NCI-H1694 treated with DMSO at 0.1 percent for 48 hours (cell line): Measurements from ENCODE around the gene C1QTNF9B.
"Not testable (repeated sequence)": the region's sequence is repeated elsewhere in the genome, so short reads cannot be mapped to it uniquely, and the experiment has no call there.

Source experiments
- DNase-seq: peaks from one replicate; lab custom pipeline; 2025; lab: John Stamatoyannopoulos, UW

C1QTNF9B gene

GRCh38 chr13:23897452-23897919, at the start of gene C1QTNF9B:
TSS of gene C1QTNF9B (minus strand) at chr13:23897502.
- not testable (repeated sequence) for DNase-seq

DNA sequence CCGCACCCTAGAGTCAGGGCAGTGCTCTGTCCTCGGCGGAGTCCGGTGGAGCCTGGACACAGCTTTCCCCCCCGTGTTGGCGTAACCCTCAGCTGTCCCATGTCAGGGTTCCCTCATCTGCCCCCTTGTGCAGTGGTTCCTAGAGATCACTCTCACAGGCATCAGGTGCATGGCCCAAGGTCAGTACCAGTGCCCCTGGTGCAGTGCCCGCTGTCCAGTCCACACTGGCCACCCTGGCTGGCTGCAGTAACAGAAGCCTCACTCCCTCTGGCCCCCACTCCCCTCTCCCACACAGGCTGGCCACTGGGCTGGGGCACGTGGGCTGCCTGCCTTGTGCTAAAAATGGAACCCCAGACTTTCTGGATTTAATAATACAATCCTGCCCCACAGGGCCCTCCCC, 49.6 kb upstream of the C1QTNF9B start:
- DNase-seq: no peak

GRCh38 chr13:23946067-23946466, 48.8 kb upstream of the C1QTNF9B start:
- no peak for DNase-seq

- DNase-seq: no peak
Measured at GRCh38 chr13:23945612-23946011, 48.3 kb upstream of the C1QTNF9B start.

DNA sequence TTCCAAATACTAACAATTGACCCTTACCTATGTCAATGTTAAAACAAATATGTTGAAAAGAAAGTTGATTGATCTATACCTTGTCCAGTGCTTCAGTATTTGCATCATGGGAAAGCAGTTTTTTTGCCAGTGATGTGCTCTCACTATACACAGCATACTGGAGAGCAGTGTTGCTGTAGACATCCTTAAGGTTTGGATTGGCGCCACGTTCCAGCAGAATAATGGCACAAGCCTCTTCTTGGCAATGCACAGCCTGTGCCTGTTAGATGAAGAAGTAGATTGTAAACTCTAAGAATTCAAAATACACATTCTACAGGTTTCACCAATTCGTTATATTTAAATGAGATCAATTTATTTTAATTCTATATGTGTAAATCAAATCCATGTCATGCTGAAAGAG, 43.9 kb upstream of the C1QTNF9B start:
- no peak for DNase-seq

- DNase-seq: not testable (repeated sequence)
Measured at GRCh38 chr13:23939666-23940065, 42.4 kb upstream of the C1QTNF9B start.

DNA sequence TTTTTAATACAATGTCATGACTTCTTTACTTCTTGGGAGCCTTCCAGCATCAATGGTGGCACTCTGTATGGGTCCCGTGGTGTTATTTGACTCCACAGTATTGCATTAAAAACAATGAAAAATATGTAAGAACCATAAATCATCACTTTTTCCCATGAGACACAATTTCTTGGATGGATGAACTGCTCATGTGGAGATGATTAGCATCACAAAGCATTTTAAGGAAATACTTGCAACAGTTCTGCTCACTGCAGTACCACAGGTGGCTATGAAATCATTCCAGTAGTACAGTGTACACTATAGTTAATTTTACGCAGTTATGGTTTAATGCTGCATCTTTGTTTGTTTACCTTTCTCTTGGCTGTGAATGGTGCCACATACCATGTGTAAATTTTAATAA, 37.2 kb upstream of the C1QTNF9B start:
- no peak for DNase-seq

DNA sequence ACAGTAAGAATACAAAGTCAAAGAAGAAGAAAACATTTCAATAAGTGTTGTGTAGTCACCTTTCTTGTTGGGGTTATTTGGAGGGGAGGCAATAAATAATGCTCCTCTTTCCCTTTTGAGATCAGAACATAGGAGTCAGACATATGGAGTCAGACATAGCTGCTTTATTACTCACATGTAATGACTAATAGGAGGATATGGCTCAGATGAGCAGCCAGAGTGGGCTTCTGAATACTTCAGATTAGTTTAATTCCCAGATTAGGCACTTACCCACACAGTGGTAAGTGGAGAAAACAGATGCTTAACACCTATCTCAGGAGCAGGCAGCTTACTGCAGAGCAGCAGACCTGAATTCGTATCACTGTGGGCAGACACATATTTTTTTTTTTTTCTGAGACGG, 31.7 kb upstream of the C1QTNF9B start:
- DNase-seq: no peak

DNA sequence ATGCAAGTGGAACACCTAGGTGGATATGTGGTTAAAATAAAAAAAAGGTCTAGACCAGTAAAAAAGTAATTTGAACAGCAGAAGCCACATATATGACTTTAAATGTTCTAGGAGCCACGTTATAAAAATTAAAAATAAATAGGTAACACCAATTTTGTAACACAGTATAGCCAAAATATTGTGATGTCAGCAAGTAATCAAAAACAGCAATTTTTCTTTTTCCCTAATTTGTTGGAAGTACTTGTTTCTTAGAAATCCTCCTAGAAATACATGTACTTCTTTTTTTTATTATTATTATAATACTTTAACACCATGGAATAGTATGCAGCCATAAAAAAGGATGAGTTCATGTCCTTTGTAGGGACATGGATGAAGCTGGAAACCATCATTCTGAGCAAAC, 25.7 kb upstream of the C1QTNF9B start:
- no peak for DNase-seq

DNA sequence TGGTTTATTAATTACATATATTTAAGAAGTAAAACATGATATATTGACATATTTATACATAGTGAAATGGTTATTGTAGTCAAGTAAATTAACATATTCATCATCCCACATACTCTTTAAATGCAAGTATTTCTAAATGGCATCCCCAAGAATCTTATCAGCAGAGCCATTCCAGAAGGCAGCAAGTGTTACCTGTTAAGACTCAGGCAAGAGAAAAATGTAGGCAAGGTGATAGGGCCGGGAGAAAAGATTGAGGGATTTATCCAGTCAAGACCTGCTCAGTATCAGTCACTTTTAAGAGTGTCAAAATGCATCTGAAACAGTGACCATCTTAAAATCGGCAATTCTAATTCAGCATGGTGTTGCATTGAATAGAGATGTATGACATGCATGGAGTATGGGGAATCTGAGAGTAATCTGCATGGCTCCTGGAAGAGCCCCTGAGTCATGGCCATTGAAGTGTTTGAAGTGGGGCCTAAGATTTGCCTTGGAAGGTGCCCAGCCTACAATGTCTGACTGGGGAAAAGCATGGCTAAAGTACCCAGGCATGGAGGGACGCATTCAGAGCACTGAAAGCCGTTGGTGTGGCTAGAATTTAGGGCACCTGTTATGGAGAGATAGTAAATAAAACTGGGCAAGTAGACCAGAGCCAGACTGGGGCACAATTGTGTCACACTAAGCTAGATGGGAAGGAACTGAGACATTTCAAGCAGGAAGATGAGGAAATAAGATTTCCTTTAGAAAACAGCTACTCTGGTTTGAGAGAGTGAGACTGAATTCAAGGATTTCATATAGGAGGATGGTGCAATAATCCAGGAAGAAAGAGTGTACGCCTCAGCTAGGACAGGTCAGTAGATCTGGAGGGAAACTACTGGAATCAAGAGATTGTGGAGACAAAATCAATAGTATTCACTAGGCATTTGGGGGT, 25.0 kb upstream of the C1QTNF9B start:
- DNase-seq: no peak

DNA sequence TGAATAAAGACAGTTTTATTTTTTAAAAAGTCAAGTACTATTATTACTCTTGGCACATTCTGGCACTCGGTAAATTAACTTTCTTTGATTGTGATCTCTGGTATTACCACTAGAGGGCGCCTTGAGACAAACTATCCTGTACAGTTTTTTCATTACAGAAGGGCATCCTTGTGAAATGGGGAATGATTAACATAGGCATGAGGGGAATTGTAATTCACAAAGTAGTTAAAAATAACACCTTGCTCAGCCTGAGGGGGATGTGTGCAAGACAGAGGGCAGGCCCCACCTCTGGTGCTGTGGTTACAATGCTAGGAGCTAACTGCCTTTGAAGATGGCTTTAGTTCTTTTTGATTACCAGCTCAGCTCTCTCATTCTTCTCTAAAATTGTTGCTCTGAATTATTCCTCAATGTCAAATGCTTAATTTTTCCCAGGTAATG, 24.2 kb upstream of the C1QTNF9B start:
- DNase-seq: no peak

DNA sequence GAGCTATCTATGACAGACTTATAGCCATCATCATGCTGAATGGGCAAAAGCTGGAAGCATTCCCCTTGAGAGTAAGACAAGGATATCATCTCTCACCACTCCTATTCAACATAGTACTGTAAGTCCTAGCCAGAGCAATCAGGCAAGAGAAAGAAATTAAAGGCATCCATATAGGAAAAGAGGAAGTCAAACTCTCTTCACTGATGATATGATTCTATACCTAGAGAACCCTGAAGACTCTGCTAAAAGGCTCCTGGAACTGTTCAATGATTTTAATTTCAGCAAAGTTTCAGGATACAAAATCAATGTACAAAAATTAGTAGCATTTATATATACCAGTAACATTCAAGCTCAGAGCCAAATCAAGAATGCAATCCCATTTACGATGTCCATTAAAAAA, 21.7 kb upstream of the C1QTNF9B start:
- DNase-seq: no peak

DNA sequence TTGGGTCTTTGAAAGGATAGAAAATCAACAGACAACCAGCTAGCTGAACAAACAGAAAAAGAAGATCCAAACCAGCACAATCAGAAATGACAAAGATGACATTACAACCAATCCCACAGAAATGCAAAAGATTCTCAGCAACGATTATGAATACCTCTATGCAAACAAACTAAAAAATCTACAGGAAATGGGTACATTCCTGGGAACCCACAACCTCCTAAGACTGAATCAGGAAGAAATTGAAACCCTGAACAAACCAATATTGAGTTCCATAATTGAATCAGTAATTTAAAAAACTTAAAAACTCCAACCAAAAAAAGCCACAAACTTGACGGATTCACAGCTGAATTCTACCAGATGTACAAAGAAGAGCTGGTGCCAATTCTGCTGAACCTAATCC, 20.9 kb upstream of the C1QTNF9B start:
- DNase-seq: no peak

- DNase-seq: no peak
Measured at GRCh38 chr13:23915308-23915707, 18.0 kb upstream of the C1QTNF9B start.

GRCh38 chr13:23912469-23912868, 15.2 kb upstream of the C1QTNF9B start:
- DNase-seq: no peak

DNA sequence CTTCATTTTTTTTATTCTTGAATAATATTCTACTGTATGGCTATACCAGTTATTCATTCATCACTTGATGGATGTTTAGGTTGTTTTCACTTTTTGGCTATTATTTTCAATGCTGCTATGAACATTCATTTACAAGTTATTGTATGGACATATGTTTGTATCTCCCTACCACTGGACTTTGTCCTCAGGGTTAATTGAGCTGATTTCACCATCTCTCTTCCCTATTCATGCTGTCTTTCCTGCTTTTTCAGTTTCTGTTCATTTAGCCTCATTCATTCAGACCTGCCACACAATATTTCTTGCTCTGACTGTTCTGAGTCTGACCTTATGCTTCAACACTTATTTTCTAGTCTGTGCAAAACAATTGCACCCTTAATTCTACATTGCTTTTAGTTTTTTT, 12.3 kb upstream of the C1QTNF9B start:
- DNase-seq: no peak

GRCh38 chr13:23905766-23906165, 8.5 kb upstream of the C1QTNF9B start:
- DNase-seq: no peak

GRCh38 chr13:23903906-23904280, 6.6 kb upstream of the C1QTNF9B start:
- no peak for DNase-seq

GRCh38 chr13:23902975-23903905, 5.9 kb upstream of the C1QTNF9B start:
- no peak for DNase-seq

- DNase-seq: no peak
Measured at GRCh38 chr13:23901365-23901764, 4.1 kb upstream of the C1QTNF9B start.

DNA sequence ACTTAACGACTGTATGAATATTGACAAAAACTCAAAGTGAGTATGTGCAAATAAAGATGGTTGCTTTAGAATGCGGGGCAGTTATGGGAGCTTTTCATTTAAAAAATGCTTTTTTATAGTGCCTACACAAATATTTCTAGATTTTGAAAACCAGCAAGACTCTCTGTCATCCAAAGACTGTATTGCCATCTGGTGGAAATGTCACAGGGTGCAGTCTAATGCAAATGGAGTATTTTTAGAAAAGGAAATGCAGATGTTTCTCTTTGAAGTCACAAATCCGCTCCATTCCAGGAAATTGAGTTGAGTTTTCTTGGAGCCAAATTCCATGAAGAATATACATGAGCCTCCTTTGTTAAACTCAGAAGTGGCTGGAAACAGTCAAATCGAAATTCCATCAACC, 2.3 kb upstream of the C1QTNF9B start:
- DNase-seq: peak; percentile 8

- no peak for DNase-seq
Measured at GRCh38 chr13:23898101-23898500, 799 bp upstream of the C1QTNF9B start.

GRCh38 chr13:23894746-23895145, 2.6 kb downstream of the C1QTNF9B start:
- DNase-seq: not testable (repeated sequence)
